Skeletal muscle satellite cell (primary cell): Measurements from ENCODE around the gene GPC5.

Source experiments
- H3K27me3 ChIP-seq: 2 replicates; pipeline ENCODE4 v1.7.0; 2013; ENCODE audit warnings: low read length; ENCODE audit not compliant: control insufficient read depth, insufficient read depth
- H3K36me3 ChIP-seq: 2 replicates; pipeline ENCODE4 v1.7.0; 2013; ENCODE audit warnings: mild to moderate bottlenecking, control low read depth, low read length; ENCODE audit not compliant: insufficient read depth
- H3K4me1 ChIP-seq: 2 replicates; pipeline ENCODE4 v1.7.0; 2013; ENCODE audit warnings: low read length; ENCODE audit not compliant: control insufficient read depth, insufficient read depth
- H3K4me2 ChIP-seq: 2 replicates; pipeline ENCODE4 v1.7.0; 2013; ENCODE audit warnings: mild to moderate bottlenecking, low read length
- H3K4me3 ChIP-seq: 2 replicates; pipeline ENCODE4 v1.7.0; 2013; ENCODE audit warnings: low read length
- H3K9ac ChIP-seq: 2 replicates; pipeline ENCODE4 v1.7.0; 2013; ENCODE audit warnings: mild to moderate bottlenecking, low read depth, low read length, moderate library complexity
- H3K9me3 ChIP-seq: replicated peaks from 2 replicates; pipeline ENCODE4 v1.7.0; 2013; ENCODE audit warnings: mild to moderate bottlenecking, control low read depth, low read length

GPC5 gene

GRCh38 chr13:92137520-92137919 lies 739.1 kb downstream of the GPC5 start:
- Histone ChIP-seq H3K4me2 (no peak overlapping the region), H3K4me1 (no peaks in the 10 kb centered on the region), H3K9ac (no peak overlapping the region), H3K36me3 (no peaks in the 10 kb centered on the region), H3K4me3 (no peak overlapping the region), H3K27me3 (no peaks in the 10 kb centered on the region), H3K9me3 (no peaks in the 10 kb centered on the region)

- Histone ChIP-seq H3K36me3 (no peaks in the 10 kb centered on the region), H3K9ac (no peak overlapping the region), H3K4me3 (no peak overlapping the region)
Measured at GRCh38 chr13:92143766-92144165, 745.3 kb downstream of the GPC5 start.

GRCh38 chr13:92150606-92151005 lies 752.2 kb downstream of the GPC5 start:
- no peaks in the 10 kb centered on the region for H3K9me3 ChIP-seq
- H3K9ac ChIP-seq, result no peak overlapping the region
- H3K4me1 ChIP-seq, result no peaks in the 10 kb centered on the region
- no peak overlapping the region for H3K4me2 ChIP-seq
- H3K27me3 ChIP-seq, result no peaks in the 10 kb centered on the region
- H3K4me3 ChIP-seq, result no peak overlapping the region
- no peaks in the 10 kb centered on the region for H3K36me3 ChIP-seq

More at GRCh38 chr13:92143766-92144165, 745.3 kb downstream of the GPC5 start:
- no peak overlapping the region for H3K4me2 ChIP-seq
- no peaks in the 10 kb centered on the region for H3K4me1 ChIP-seq
- H3K27me3 ChIP-seq, result no peaks in the 10 kb centered on the region
- no peaks in the 10 kb centered on the region for H3K9me3 ChIP-seq

- Histone ChIP-seq H3K4me2 (no peak overlapping the region), H3K27me3 (no peaks in the 10 kb centered on the region), H3K4me3 (no peak overlapping the region), H3K9me3 (no peaks in the 10 kb centered on the region), H3K36me3 (no peaks in the 10 kb centered on the region), H3K4me1 (peaks cover 4% of the 10 kb centered on the region), H3K9ac (no peak overlapping the region)
Measured at GRCh38 chr13:92158346-92158745, 759.9 kb downstream of the GPC5 start.

- H3K4me2 ChIP-seq, result no peak overlapping the region
- no peak overlapping the region for H3K4me3 ChIP-seq
- no peaks in the 10 kb centered on the region for H3K9me3 ChIP-seq
- no peak overlapping the region for H3K9ac ChIP-seq
- H3K36me3 ChIP-seq, result no peaks in the 10 kb centered on the region
- H3K27me3 ChIP-seq, result no peaks in the 10 kb centered on the region
- H3K4me1 ChIP-seq, result no peaks in the 10 kb centered on the region
Measured at GRCh38 chr13:92164822-92165221, 766.4 kb downstream of the GPC5 start.

- Histone ChIP-seq H3K4me2 (no peak overlapping the region), H3K4me1 (peaks cover 7% of the 10 kb centered on the region), H3K27me3 (no peaks in the 10 kb centered on the region), H3K9me3 (no peaks in the 10 kb centered on the region), H3K36me3 (no peaks in the 10 kb centered on the region), H3K4me3 (no peak overlapping the region), H3K9ac (no peak overlapping the region)
Measured at GRCh38 chr13:92172191-92172590, 773.8 kb downstream of the GPC5 start.

- Histone ChIP-seq H3K36me3 (no peaks in the 10 kb centered on the region), H3K9me3 (no peaks in the 10 kb centered on the region), H3K9ac (no peak overlapping the region), H3K4me1 (peaks cover 7% of the 10 kb centered on the region), H3K4me3 (no peak overlapping the region), H3K4me2 (no peak overlapping the region), H3K27me3 (no peaks in the 10 kb centered on the region)
Measured at GRCh38 chr13:92173254-92173653, 774.8 kb downstream of the GPC5 start.

- Histone ChIP-seq H3K36me3 (no peaks in the 10 kb centered on the region), H3K4me1 (peaks cover 7% of the 10 kb centered on the region), H3K9me3 (no peaks in the 10 kb centered on the region), H3K9ac (no peak overlapping the region), H3K27me3 (no peaks in the 10 kb centered on the region), H3K4me3 (no peak overlapping the region), H3K4me2 (peak overlapping the region; percentile 43)
Measured at GRCh38 chr13:92175330-92175729, 776.9 kb downstream of the GPC5 start.

GRCh38 chr13:92177966-92178365 lies 779.5 kb downstream of the GPC5 start:
- Histone ChIP-seq H3K4me3 (no peak overlapping the region), H3K4me1 (no peaks in the 10 kb centered on the region), H3K9me3 (no peaks in the 10 kb centered on the region), H3K27me3 (no peaks in the 10 kb centered on the region), H3K36me3 (no peaks in the 10 kb centered on the region), H3K4me2 (no peak overlapping the region), H3K9ac (no peak overlapping the region)

- H3K4me3 ChIP-seq, result no peak overlapping the region
- no peak overlapping the region for H3K4me2 ChIP-seq
- no peak overlapping the region for H3K9ac ChIP-seq
- no peaks in the 10 kb centered on the region for H3K27me3 ChIP-seq
- H3K9me3 ChIP-seq, result no peaks in the 10 kb centered on the region
- no peaks in the 10 kb centered on the region for H3K4me1 ChIP-seq
- H3K36me3 ChIP-seq, result no peaks in the 10 kb centered on the region
Measured at GRCh38 chr13:92179223-92179622, 780.8 kb downstream of the GPC5 start.

- Histone ChIP-seq H3K4me1 (no peaks in the 10 kb centered on the region), H3K4me2 (no peak overlapping the region), H3K9me3 (no peaks in the 10 kb centered on the region), H3K9ac (no peak overlapping the region), H3K27me3 (no peaks in the 10 kb centered on the region), H3K36me3 (no peaks in the 10 kb centered on the region), H3K4me3 (no peak overlapping the region)
Measured at GRCh38 chr13:92187378-92187989, 789.1 kb downstream of the GPC5 start.

- Histone ChIP-seq H3K9ac (no peak overlapping the region), H3K36me3 (no peaks in the 10 kb centered on the region), H3K9me3 (no peaks in the 10 kb centered on the region), H3K4me3 (no peak overlapping the region), H3K4me1 (no peaks in the 10 kb centered on the region), H3K27me3 (no peaks in the 10 kb centered on the region), H3K4me2 (no peak overlapping the region)
Measured at GRCh38 chr13:92188574-92188973, 790.2 kb downstream of the GPC5 start.
